GM19023 (cell line): ENCODE results near the gene RAB39A.

Experiments used
- ATAC-seq: cut with Tn5 transposase; IDR thresholded peaks from one replicate; pipeline ENCODE4 v1.9.1; 2021; ENCODE audit warnings: mild to moderate bottlenecking, moderate library complexity; ENCODE audit not compliant: unreplicated experiment

Gene RAB39A

DNA sequence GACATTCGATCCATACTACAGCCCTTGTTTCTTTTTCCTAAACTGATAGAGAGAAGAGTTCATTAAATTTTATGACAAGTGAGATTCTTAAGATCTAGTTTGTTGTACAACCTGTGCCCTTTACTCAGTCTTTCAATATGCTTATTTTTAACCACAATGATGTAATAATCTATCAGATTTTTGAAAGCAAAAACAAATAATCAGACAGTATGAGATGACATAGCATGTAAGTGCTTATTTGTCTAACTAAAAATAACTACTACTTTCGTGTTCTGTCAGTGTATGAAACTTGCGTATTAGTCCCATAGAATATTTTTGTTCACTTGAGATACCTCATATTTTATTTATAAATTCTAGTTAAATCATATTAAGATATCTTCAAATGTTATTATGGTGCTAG lies 33.2 kb downstream of the RAB39A start:
- no peak for ATAC-seq

DNA sequence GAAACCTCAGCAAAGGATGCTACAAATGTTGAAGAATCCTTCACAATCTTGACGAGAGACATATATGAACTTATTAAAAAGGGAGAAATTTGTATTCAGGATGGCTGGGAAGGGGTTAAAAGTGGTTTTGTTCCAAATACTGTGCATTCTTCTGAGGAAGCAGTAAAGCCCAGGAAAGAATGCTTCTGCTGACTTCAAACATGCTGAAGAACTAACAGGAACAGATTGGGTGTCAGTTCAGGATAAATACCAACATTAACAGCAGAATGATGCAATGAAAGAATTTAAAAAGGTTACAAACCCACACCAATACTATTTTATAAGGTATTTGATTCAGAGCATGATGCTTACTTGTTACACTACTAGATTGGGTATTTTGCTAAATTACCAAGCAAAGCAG lies 33.9 kb downstream of the RAB39A start:
- no peak for ATAC-seq

DNA sequence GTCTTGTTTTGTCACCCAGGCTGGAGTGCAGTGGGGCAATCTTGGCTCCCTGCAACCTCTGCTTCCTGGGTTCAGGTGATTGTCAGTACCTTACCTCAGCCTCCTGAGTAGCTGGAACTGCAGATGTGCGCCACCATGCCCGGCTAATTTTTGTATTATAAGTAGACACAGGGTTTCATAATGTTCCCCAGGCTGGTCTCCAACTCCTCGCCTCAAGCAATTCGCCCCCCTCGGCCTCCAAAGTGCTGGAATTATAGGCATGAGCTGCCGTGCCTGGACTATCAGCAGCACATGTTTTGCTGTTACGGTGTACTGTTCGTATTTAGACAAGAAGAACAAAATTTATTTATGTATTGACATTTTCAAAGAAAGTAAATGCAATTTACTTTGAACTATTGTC lies 34.8 kb downstream of the RAB39A start:
- ATAC-seq = no peak

- ATAC-seq = no peak
These were observed 41.0 kb downstream of the RAB39A start for GRCh38 chr11:107969219-107969618.

DNA sequence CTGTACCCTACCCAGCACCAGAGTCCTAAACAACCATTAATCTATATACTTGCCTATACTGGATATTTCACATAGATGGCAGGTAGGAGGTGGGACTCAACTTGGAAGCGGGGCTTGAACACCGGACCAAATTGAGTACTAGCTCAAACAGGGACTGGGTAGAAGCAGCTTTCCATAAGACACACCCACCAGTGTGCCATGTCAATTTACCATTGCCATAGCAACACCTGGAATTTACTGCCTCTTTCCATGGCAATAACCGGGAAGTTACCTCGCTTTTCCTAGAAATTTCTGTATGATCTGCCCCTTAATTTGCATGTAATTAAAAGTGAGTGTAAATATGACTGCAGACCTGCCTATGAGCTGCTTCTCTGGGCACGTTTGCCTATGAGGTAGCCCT lies 41.8 kb downstream of the RAB39A start:
- ATAC-seq = no peak

DNA sequence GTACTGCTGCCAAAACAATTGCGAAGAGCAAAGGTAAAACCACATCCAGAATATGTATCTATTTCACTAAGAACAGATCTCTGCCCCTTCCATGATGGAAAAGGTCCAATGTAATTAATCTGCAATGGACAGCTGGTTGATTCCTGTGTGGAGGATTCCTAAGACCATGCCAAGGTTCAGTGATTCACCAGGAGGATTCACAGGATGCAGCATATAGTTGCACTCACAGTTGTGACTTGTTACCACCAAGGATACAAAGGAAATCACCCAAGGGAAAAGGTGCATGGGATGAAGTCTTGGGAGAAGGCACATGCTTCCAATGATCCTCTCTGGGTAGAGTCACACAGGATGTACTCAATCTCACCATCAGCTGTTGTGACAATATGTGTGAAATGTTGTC lies 45.4 kb downstream of the RAB39A start:
- no peak for ATAC-seq

DNA sequence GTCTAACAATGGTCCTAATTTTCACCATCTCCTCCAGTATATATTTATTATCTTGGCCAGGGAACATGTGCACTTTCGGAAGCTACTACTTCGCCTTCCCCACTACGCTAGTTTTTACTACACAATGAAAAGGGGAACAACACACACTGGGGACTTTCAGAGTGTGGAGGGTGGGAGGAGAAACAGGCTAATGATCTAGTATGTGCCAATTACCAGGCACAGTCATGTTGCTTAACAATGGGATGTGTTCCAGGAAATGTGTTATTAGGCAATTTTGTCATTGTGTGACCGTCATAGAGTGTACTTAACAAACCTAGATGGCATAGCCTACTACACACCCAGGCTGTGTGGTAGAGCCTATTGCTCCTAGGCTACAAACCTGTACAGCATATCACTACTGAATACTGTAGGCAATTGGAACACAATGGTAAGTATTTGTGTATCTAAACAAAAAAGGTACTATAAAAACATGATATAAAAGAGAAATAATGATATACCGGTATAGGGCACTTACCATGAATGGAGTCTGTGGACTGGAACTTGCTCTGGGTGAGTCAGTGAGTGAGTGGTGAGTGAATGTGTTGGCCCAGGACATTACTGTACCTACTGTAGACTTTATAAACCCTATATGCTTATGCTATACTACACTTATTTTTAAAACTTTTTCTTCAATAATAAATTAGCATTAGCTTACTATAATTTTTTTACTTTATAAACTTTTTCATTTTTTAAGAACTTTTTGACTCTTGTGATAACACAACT lies 60.3 kb downstream of the RAB39A start:
- no peak for ATAC-seq

DNA sequence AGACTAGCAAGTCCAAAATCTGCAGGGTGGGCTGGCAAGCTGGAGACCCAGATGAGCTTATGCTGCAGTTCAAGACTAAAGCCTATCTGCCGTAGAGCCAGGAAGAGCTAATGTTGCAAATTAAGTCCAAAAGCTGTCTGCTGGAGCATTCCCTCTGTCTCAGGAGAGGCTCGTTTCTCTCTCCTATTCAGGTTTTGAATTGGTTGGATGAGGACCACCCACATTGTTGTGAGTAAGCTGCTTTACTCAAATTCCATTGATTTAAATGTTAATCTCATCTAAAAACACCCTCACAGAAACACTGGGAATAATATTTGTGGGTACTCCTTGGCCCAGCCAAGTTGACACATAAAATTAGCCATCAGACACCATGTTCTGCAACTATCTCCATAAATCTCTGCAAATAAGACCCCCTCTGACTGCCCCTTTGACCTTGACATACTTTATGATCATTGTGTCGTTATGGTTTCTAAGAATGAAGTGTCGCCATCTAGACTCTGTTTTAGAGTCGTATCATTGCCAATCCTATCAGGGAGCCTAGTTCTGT lies 63.7 kb downstream of the RAB39A start:
- no peak for ATAC-seq

- ATAC-seq = no peak
These were observed 67.9 kb downstream of the RAB39A start for GRCh38 chr11:107996006-107996776.

GRCh38 chr11:107998761-107999160 lies 70.5 kb downstream of the RAB39A start:
- ATAC-seq = no peak

DNA sequence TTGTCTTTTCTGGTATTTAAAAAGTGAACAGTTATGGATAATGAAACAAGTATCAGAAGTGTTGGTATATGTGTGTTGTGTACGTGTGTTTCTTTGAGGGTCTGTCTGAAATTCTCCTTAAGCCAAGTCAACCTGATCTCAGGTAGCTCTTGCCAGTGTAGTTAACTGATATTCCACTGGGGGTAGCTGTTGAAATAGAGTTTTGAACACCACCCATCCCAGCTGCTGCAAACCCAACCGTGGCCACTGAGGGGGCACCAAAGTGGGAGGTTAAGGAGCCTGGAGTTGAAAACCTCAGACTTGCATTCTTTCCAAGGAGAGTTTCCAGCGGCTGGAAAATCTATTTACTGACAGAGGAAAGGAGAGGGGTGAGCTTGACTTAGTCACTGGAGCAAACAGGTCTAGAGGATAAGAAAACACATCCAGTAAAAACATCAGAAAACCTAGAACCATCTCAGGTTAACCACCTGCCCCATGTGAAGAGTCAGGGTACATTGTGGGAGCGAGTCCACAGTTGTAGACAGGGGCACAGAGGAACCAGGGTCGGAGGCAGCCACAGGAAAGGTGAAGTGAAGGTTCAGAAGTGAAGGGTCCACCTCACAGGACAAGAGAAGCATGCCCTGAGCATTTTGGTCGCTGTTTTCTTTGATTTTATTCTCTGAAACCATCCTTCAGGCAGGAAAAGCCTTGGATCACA lies 71.7 kb downstream of the RAB39A start:
- no peak for ATAC-seq

GRCh38 chr11:108002476-108002875 lies 74.2 kb downstream of the RAB39A start:
- ATAC-seq = no peak

- no peak for ATAC-seq
These were observed 75.4 kb downstream of the RAB39A start for GRCh38 chr11:108003623-108004022.

DNA sequence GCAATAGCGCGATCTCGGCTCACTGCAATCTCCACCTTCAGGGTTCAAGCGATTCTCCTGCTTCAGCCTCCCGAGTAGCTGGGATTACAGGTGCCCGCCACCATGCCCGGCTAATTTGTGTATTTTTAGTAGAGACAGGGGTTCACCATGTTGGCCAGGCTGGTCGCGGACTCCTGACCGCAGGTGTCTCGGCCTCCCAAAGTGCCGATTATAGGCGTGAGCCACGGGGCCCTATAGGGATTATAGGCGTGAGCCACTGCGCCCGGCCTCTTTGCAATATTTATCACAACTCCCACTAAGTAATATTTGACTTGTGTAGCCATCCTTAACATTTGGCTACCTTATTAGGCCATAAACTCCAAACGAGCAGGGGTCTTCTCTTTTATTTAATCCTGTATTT lies 79.6 kb downstream of the RAB39A start:
- no peak for ATAC-seq

GRCh38 chr11:108008656-108009496 lies 80.6 kb downstream of the RAB39A start, which contains the start of gene CUL5:
CUL5 (plus strand) TSS chr11:108008898; CDS start chr11:108009349, 451 bp downstream.
- ATAC-seq = peak; percentile 87

- ATAC-seq = peak; percentile 25
These were observed 81.5 kb downstream of the RAB39A start for GRCh38 chr11:108009497-108010370.

DNA sequence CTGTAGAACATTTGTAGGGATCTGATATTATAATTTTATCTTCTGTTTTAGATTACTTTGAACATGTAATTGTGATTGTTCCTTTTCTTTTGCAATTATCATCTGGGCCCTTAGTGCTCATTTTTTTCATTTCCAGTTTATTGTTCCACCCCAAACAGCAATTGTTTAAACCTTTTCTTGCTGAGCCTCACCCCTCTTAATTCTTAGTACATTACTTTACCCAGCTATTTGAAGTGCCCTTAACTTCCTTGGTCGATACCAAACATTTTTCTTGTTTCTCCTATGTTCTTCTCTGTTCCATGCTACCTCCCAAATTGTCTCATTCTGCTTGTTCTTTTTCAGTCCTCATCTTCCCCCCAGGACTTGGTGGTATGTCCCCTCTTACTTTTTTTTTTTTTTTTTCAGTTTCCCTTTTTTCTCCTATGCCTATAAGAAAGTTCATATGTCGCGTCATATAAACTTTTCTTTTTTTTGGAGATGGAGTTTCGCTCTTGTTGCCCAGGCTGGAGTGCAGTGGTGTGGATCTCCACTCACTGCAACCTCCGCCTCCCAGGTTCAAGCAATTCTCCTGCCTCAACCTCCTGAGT lies 84.0 kb downstream of the RAB39A start:
- no peak for ATAC-seq
